HG02678 (cell line): Measurements from ENCODE around the gene ZSCAN18.

Experiments used
- ATAC-seq: cut with Tn5 transposase; IDR thresholded peaks from one replicate; pipeline ENCODE4 v1.9.1; 2021; ENCODE audit warnings: mild to moderate bottlenecking, moderate library complexity; ENCODE audit not compliant: unreplicated experiment

Gene ZSCAN18

DNA sequence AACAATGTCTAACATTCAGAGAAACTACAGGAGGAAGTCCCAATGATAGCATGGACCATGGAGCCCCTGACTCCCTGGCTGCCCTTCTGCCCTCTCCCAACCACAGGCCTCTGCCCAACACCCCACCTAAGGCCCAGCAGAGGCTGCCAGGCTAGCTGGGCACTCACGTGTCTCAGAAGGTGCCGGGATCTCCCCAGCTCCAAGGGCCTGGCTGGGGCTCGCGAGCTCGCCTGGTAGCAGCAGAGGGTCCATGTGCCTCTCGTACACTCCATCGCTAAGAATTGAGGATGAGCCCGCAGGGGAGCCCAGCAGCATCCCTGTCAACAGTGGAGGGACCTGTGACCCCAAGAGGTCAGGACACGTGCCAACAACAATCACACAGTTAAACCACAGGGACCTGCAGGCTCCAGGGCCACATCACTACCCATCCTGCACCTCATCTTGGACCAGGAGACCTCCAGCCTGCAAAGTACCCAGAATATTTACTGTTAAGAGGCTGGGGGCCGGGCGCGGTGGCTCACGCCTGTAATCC is 9.4 kb downstream of the ZSCAN18 start:
- no peak for ATAC-seq

- no peak for ATAC-seq
Observed at GRCh38 chr19:58086825-58087710, 11.0 kb downstream of the ZSCAN18 start.

GRCh38 chr19:58085348-58085875 is 12.6 kb downstream of the ZSCAN18 start:
- ATAC-seq = no peak

- ATAC-seq = no peak
Observed at GRCh38 chr19:58084596-58085347, 13.3 kb downstream of the ZSCAN18 start.

DNA sequence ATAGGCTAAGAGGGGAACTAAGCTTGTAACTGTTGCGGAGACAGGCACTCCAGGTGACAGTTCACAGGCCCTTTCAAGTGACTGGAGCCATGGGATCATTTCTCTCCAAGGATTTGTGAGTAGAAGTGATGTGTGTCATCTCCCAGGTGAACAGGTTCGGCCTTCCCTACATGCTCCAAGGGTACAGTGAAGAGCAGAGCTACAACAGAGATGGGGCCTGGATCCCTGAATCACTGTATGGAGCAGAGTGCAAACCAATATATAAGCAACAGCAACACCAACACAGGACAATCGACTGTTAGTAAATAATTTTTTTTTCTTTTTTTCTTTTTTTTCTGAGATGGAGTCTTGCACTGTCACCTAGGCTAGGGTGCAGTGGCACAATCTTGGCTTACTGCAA is 15.0 kb downstream of the ZSCAN18 start:
- no peak for ATAC-seq

DNA sequence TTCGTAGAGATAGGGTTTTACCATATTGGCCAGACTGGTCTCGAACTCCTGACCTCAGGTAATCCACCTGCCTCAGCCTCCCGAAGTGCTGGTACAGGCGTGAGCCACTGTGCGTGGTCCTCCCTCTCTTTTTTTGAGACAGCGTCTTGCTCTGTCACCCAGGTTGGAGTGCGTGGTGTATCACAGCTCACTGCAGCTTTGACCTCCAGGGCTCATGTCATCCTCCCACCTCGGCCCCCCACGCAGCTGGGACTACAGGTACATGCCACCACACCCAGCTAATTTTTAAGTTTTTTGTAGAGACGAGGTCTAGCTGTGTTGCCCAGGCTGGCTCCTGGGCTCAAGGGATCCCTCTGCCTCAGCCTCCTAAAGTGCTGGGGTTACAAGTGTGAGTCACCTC is 18.2 kb downstream of the ZSCAN18 start:
- ATAC-seq = no peak

- no peak for ATAC-seq
Observed at GRCh38 chr19:58067240-58067912, 30.7 kb downstream of the ZSCAN18 start.

- no peak for ATAC-seq
Observed at GRCh38 chr19:58063712-58064111, 34.3 kb downstream of the ZSCAN18 start.

GRCh38 chr19:58060231-58060630 is 37.8 kb downstream of the ZSCAN18 start:
- no peak for ATAC-seq

- ATAC-seq = no peak
Observed at GRCh38 chr19:58059671-58060078, 38.4 kb downstream of the ZSCAN18 start.

GRCh38 chr19:58059003-58059670 is 38.9 kb downstream of the ZSCAN18 start, which contains the start of gene ZNF135:
Gene ZNF135 (plus strand): TSS chr19:58059282. CDS start chr19:58060003, 721 bp downstream.
- ATAC-seq = no peak

- ATAC-seq = no peak
Observed at GRCh38 chr19:58058467-58058866, 39.6 kb downstream of the ZSCAN18 start.

GRCh38 chr19:58056861-58057260 is 41.2 kb downstream of the ZSCAN18 start:
- ATAC-seq = no peak

- ATAC-seq = no peak
Observed at GRCh38 chr19:58056261-58056660, 41.8 kb downstream of the ZSCAN18 start.

- ATAC-seq = no peak
Observed at GRCh38 chr19:58054901-58055874, 42.8 kb downstream of the ZSCAN18 start.

DNA sequence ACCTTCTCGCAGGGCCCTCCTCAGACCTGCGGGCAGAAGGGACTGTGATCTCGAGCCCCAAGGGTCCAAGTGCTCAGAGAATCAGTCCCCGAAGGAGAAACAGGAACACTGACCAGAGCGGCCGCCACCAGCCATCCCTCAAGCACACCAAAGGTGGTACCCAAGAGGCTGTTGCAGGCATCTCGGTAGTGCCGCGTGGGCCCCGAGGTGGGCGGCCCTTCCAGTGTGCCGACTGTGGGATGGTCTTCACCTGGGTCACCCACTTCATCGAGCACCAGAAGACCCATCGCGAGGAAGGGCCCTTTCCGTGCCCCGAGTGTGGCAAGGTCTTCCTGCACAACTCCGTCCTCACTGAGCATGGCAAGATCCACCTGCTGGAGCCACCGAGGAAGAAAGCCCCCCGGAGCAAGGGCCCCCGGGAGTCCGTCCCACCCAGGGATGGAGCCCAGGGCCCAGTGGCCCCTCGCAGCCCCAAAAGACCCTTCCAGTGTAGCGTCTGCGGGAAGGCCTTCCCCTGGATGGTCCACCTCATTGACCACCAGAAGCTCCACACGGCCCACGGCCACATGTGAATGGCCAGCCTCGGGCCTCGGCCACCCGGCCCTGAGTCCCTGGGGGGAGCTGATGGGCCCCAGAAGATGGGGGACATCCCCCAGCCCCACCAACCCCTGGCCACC is 44.4 kb downstream of the ZSCAN18 start:
- no peak for ATAC-seq

- ATAC-seq = no peak
Observed at GRCh38 chr19:58052256-58052655, 45.8 kb downstream of the ZSCAN18 start.

DNA sequence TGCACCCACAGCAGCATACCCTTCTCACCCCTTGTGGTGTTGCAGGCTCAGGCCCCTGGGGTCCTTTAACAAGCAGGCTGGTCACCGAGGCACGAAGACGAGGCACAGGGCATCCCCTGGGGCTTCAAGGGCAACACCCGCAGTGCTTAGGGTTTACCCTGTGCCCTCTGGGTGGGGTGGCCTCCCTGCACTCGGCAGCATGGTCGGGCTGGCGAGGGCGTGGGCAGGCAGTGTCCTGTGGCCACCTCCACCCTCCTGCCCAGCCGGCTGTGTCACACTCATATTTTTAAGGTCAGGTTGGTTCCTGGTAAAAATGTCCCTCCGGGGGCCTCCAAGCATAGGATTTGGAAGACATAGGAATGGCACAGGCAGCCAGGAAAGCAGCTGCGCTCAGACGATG is 50.4 kb downstream of the ZSCAN18 start:
- ATAC-seq = no peak

GRCh38 chr19:58046856-58047255 is 51.2 kb downstream of the ZSCAN18 start:
- no peak for ATAC-seq
